Choroid plexus epithelial cell (primary cell): ENCODE data around the gene TBX20.

Experiments used
- DNase-seq: peaks from one replicate; pipeline ENCODE4 v3.0.0-alpha.2; 2010; ENCODE audit warnings: low read depth
- H3K4me3 ChIP-seq: 2 replicates; pipeline ENCODE4 v1.5.1; 2011; ENCODE audit warnings: low read depth, mild to moderate bottlenecking, control low read depth, low read length, moderate library complexity
- TF ChIP-seq, protein P1 (sequence below): conservative IDR thresholded peaks from 2 replicates; pipeline ENCODE4 v1.5.1; 2011; ENCODE audit warnings: low read depth, mild to moderate bottlenecking, control low read depth, inconsistent platforms, low read length, moderate library complexity

Gene TBX20, protein sequence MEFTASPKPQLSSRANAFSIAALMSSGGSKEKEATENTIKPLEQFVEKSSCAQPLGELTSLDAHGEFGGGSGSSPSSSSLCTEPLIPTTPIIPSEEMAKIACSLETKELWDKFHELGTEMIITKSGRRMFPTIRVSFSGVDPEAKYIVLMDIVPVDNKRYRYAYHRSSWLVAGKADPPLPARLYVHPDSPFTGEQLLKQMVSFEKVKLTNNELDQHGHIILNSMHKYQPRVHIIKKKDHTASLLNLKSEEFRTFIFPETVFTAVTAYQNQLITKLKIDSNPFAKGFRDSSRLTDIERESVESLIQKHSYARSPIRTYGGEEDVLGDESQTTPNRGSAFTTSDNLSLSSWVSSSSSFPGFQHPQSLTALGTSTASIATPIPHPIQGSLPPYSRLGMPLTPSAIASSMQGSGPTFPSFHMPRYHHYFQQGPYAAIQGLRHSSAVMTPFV

GRCh38 chr7:35253710-35254495, at the start of gene TBX20:
TSS of gene TBX20 (minus strand) at chr7:35254100. CDS start at chr7:35253620, 480 bp downstream.
- peak within 1 kb of the TSS; percentile 29 for H3K4me3 ChIP-seq
- TF ChIP-seq, protein P1, sequence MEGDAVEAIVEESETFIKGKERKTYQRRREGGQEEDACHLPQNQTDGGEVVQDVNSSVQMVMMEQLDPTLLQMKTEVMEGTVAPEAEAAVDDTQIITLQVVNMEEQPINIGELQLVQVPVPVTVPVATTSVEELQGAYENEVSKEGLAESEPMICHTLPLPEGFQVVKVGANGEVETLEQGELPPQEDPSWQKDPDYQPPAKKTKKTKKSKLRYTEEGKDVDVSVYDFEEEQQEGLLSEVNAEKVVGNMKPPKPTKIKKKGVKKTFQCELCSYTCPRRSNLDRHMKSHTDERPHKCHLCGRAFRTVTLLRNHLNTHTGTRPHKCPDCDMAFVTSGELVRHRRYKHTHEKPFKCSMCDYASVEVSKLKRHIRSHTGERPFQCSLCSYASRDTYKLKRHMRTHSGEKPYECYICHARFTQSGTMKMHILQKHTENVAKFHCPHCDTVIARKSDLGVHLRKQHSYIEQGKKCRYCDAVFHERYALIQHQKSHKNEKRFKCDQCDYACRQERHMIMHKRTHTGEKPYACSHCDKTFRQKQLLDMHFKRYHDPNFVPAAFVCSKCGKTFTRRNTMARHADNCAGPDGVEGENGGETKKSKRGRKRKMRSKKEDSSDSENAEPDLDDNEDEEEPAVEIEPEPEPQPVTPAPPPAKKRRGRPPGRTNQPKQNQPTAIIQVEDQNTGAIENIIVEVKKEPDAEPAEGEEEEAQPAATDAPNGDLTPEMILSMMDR, result no peak
- no peak for DNase-seq

DNA sequence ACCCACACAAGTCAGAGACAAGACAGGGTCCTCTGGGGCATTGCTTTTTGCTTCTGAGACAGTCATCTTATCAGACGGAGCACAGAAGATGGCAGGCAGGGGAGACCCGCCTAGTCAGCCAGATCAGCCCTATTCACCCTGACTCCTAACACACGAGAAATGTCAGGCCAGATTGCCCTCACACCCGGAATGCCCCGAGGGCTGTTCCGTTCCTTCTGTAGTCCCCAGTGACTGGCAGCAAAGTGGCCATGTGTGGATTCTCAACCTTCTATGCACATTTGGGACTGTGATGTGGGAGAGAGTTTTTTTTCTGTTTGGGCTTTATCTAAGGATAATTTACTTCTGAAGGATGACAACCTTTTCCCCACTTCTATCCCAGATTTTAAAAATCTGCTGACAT, 35.5 kb upstream of the TBX20 start:
- TF ChIP-seq, protein P1, result no peak
- no peak for DNase-seq
- H3K4me3 ChIP-seq, result no peak overlapping the region

GRCh38 chr7:35286986-35287385, 33.1 kb upstream of the TBX20 start:
- TF ChIP-seq, protein P1, result no peak
- no peak overlapping the region for H3K4me3 ChIP-seq
- DNase-seq, result no peak

GRCh38 chr7:35286422-35286821, 32.5 kb upstream of the TBX20 start:
- peak; percentile 2 for DNase-seq
- H3K4me3 ChIP-seq, result no peak overlapping the region
- TF ChIP-seq, protein P1, result no peak

GRCh38 chr7:35285799-35286198, 31.9 kb upstream of the TBX20 start:
- TF ChIP-seq, protein P1, result no peak
- no peak overlapping the region for H3K4me3 ChIP-seq
- DNase-seq, result no peak

DNA sequence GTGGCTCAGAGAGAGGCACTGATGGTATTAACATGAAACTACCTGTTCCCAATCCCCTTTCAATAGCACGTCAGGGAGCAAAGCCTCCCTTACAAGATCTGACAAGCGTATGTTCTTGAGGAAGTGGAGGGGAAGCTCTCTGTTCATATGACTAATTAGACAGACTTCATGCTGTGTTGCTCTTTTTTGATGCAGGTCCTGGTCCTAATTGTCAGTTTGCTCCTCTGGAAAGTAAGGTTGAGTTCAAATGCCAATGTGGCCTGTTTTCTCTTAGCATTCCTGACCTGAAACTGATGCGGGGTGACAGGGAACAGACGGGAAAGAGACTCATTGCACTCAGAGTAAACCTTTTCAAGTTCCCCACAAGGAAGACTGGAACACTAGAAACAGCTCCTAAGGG, 27.0 kb upstream of the TBX20 start:
- TF ChIP-seq, protein P1, result no peak
- no peak for DNase-seq
- H3K4me3 ChIP-seq, result no peak overlapping the region

DNA sequence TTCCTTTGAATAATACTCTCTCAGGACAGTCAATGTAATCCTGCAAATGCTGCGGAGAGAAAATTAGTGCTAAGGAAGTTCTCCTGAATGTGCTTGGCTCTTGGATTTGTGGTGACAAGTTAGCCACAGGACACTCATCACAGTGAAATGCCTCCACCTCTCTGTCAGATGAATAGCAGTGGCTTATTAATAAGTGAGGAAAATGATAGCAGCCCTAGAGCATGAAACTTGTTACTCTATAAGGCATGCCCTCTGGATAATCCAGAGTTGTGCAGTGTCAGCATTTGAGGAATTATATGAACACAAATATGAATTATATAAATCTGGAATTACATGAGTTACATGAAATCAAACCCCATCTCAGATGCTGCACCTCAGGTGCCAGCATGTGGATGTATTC, 23.5 kb upstream of the TBX20 start:
- TF ChIP-seq, protein P1, result no peak
- no peak for DNase-seq
- no peak overlapping the region for H3K4me3 ChIP-seq
